SK-N-SH (cell line): ENCODE measurements around the gene PHYKPL. TPM values are rescaled to one million over a fixed set of nuclear protein-coding genes. Genes with fewer than 3 reads are reported as not detected.
A peak's percentile ranks its signal among the peaks of the same experiment; 100 is the strongest.

Source experiments
- CTCF ChIA-PET: fragments of 300-600, 350-600 bp; formaldehyde crosslinking; extraction: SDS; loops from one replicate; lab custom pipeline; 2021; lab: Yijun Ruan, JAX
- POLR2A ChIA-PET: fragments of 350-600 bp; sonication (Branson Sonifier 250); formaldehyde crosslinking; extraction: SDS; loops from one replicate; lab custom pipeline; 2020; ENCODE audit warnings: antibody characterized with exemption, inconsistent platforms; lab: Yijun Ruan, JAX
- DNase-seq: peaks from one replicate; pipeline ENCODE4 v3.0.0; 2012
- H2AFZ ChIP-seq: fragments of 200-600 bp; sonication (generic); 2 replicates; pipeline ENCODE4 v1.8.1; 2016; ENCODE audit warnings: antibody characterized with exemption, mild to moderate bottlenecking, low read depth
- H3F3A ChIP-seq: fragments of 200-600 bp; sonication (generic); replicated peaks from 2 replicates; pipeline ENCODE3; 2016; ENCODE audit warnings: antibody characterized with exemption, mild to moderate bottlenecking; ENCODE audit not compliant: insufficient read depth
- H3K27ac ChIP-seq, 2 experiments: fragments of 200-500 bp in 1 of 2; fragments of 200-600 bp in 1 of 2; sonication (Bioruptor generic) in 1 of 2; sonication (generic), shearing (Covaris generic) in 1 of 2; 2 replicates each; pipeline versions ENCODE4 v1.5.1 to v1.6.1; 2014 to 2016; ENCODE audit warnings: low read depth in 2 of 2, inconsistent platforms in 1 of 2, low read length in 1 of 2, mild to moderate bottlenecking in 1 of 2, mixed read lengths in 1 of 2
- H3K27me3 ChIP-seq: fragments of 200-600 bp; sonication (generic), shearing (Covaris generic); 2 replicates; pipeline ENCODE4 v1.6.1; 2016; ENCODE audit warnings: mixed run types; ENCODE audit not compliant: insufficient read depth
- H3K36me3 ChIP-seq, 2 experiments: fragments of 200-500 bp in 1 of 2; fragments of 200-600 bp in 1 of 2; sonication (Bioruptor generic) in 1 of 2; sonication (generic) in 1 of 2; replicated peaks in 1 of 2; 2 replicates each; pipeline versions ENCODE3 to v1.5.1; 2014 to 2016; ENCODE audit warnings: low read length in 1 of 2, mild to moderate bottlenecking in 1 of 2; ENCODE audit not compliant: insufficient read depth in 2 of 2, control insufficient read depth in 1 of 2
- H3K4me1 ChIP-seq, 2 experiments: fragments of 200-500 bp in 1 of 2; fragments of 200-600 bp in 1 of 2; sonication (Bioruptor generic) in 1 of 2; sonication (generic), shearing (Covaris generic) in 1 of 2; 2 replicates each; pipeline versions ENCODE4 v1.5.1 to v1.6.1; 2014 to 2016; ENCODE audit warnings: low read depth in 1 of 2, low read length in 1 of 2, mixed run types in 1 of 2; ENCODE audit not compliant: insufficient read depth in 2 of 2, control insufficient read depth in 1 of 2
- H3K4me2 ChIP-seq: fragments of 200-600 bp; sonication (generic), shearing (Covaris generic); 2 replicates; pipeline ENCODE4 v1.6.1; 2017; ENCODE audit warnings: mixed run types
- H3K4me3 ChIP-seq, 2 experiments: fragments of 200-500 bp in 1 of 2; fragments of 200-600 bp in 1 of 2; sonication (Bioruptor generic) in 1 of 2; sonication (generic), shearing (Covaris generic) in 1 of 2; 2 replicates each; pipeline versions ENCODE4 v1.5.1 to v1.8.1; 2014 to 2016; ENCODE audit warnings: low read depth in 2 of 2, inconsistent platforms in 1 of 2, low read length in 1 of 2, mild to moderate bottlenecking in 1 of 2, mixed read lengths in 1 of 2, moderate library complexity in 1 of 2
- H3K79me2 ChIP-seq: fragments of 200-600 bp; sonication (generic); 2 replicates; pipeline ENCODE4 v1.8.1; 2017; ENCODE audit warnings: mild to moderate bottlenecking; ENCODE audit not compliant: insufficient read depth
- H3K9ac ChIP-seq: fragments of 200-600 bp; sonication (generic); 2 replicates; pipeline ENCODE4 v1.6.1; 2017; ENCODE audit warnings: mixed run types
- H3K9me2 ChIP-seq: fragments of 200-600 bp; sonication (generic); 2 replicates; pipeline ENCODE4 v1.6.1; 2017; ENCODE audit warnings: mixed run types
- H3K9me3 ChIP-seq: fragments of 200-600 bp; sonication (generic); 2 replicates; pipeline ENCODE4 v1.6.1; 2017; ENCODE audit warnings: mixed run types, mild to moderate bottlenecking, moderate library complexity
- H4K20me1 ChIP-seq: fragments of 200-600 bp; sonication (generic); 2 replicates; pipeline ENCODE4 v1.6.1; 2017; ENCODE audit warnings: mild to moderate bottlenecking, mixed run types; ENCODE audit not compliant: insufficient read depth
- ELF1 ChIP-seq: IDR thresholded peaks from 2 replicates; pipeline ENCODE4 v1.4.0; 2012
- EZH2phosphoT487 ChIP-seq: fragments of 200-600 bp; sonication (generic); IDR thresholded peaks from 2 replicates; pipeline ENCODE4 v1.6.1; 2017; ENCODE audit warnings: low read depth, mixed run types, mild to moderate bottlenecking, antibody characterized with exemption, moderate library complexity, borderline replicate concordance
- FOSL2 ChIP-seq: IDR thresholded peaks from 2 replicates; pipeline ENCODE4 v1.4.0; 2012; ENCODE audit warnings: low read depth, mild to moderate bottlenecking, moderate library complexity, borderline replicate concordance
- FOXJ3 ChIP-seq: sonication (generic); formaldehyde crosslinking; IDR thresholded peaks from 2 replicates; pipeline ENCODE4 v1.5.1; 2020; ENCODE audit warnings: mild to moderate bottlenecking, missing genetic modification reagents
- GATA2 ChIP-seq: sonication (generic); formaldehyde crosslinking; IDR thresholded peaks from 2 replicates; pipeline ENCODE4 v1.5.0; 2020; ENCODE audit warnings: mild to moderate bottlenecking, missing genetic modification reagents
- POLR2AphosphoS5 ChIP-seq: IDR thresholded peaks from 2 replicates; pipeline ENCODE4 v1.6.1; 2012; ENCODE audit warnings: low read depth, low read length
- RFX5 ChIP-seq: IDR thresholded peaks from 2 replicates; pipeline ENCODE4 v1.6.1; 2012; ENCODE audit warnings: mild to moderate bottlenecking, improper control_type of control experiment, low read length
- TAF1 ChIP-seq: IDR thresholded peaks from 2 replicates; pipeline ENCODE4 v1.6.1; 2012; ENCODE audit warnings: low read depth, mild to moderate bottlenecking, low read length, moderate library complexity, borderline replicate concordance
- TEAD4 ChIP-seq: IDR thresholded peaks from 2 replicates; pipeline ENCODE4 v1.4.0; 2012; ENCODE audit warnings: mild to moderate bottlenecking, borderline replicate concordance; ENCODE audit not compliant: insufficient read depth
- WGBS: methylation state at CpG from one replicate; pipeline ENCODE4 v1.1.6; 2017; ENCODE audit warnings: low lambda C conversion rate; 5-methylcytosine and 5-hydroxymethylcytosine counted together
- polyA plus RNA-seq, 3 experiments: library from polyadenylated mRNA; depleted of rRNA; stranded (reverse); fragments of >200 nt; gene quantifications; 2 replicates each; pipeline ENCODE4 v1.2.3, GENCODE V29; 2012
- TF ChIP-seq, protein P1 (sequence below): fragments of 150-350 bp; IDR thresholded peaks from 2 replicates; pipeline ENCODE4 v1.6.1; 2017; ENCODE audit warnings: antibody characterized with exemption, low read length, low read depth, borderline replicate concordance
- TF ChIP-seq, protein P2 (sequence below): fragments of 200-600 bp; sonication (generic); IDR thresholded peaks from 2 replicates; pipeline ENCODE4 v1.6.1; 2017; ENCODE audit warnings: antibody characterized with exemption, mild to moderate bottlenecking, moderate library complexity
- TF ChIP-seq, protein P3 (sequence below): IDR thresholded peaks from 2 replicates; pipeline ENCODE4; 2012
- TF ChIP-seq, protein P4 (sequence below): IDR thresholded peaks from 2 replicates; pipeline ENCODE4 v1.4.0; 2012; ENCODE audit warnings: low read depth, borderline replicate concordance
- TF ChIP-seq, protein P5 (sequence below): IDR thresholded peaks from 2 replicates; pipeline ENCODE4 v1.4.0; 2012; ENCODE audit warnings: low read depth

The PHYKPL gene
- polyA plus RNA-seq, 1 of the 3 experiments (the other 2 are of a cell fraction), result 46.8 TPM

DNA sequence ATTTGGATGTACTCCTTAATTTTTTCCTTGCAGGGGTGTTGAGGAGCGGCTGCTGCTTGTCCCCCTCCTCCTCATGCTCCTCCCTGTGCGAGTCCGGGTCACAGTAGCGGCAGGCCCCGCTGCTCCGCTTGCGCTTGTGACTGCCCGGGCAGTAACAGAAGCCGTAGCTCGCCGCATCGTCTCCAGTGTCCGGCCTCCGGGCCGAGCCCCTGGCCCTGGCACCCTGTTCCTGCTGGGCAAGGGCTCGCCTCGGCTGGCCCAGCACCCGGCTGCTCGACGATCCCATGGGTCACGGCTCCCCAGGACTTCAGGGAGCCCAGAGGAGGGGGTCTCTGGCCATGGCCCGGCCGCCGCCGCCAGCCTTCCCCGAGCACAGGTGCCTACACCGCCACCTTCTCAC, 45.6 kb downstream of the PHYKPL start, which contains the start of gene GMCL2:
Gene GMCL2 (minus strand): TSS at position 358 of the 400 bp plus-strand sequence. CDS start 72 bp downstream, at position 286.
- Histone ChIP-seq H2AFZ (peak within 1 kb of the TSS; percentile 76; the same call in 1 of the 2 replicates), H3K4me1 (no peaks in the 10 kb centered on the region; a peak in 1 of 4 replicates), H3K27me3 (no peaks in the 10 kb centered on the region), H3K27ac (no peak within 1 kb of the TSS), H3K9me3 (no peaks in the 10 kb centered on the region), H3K4me3 (peak within 1 kb of the TSS in 1 of 2 experiments; percentile 21; a peak in 2 of 4 replicates), H4K20me1 (no peaks in the 10 kb centered on the region), H3K4me2 (no peak within 1 kb of the TSS; the same call in 1 of the 2 replicates), H3K79me2 (no peaks in the 10 kb centered on the region), H3F3A (no peaks in the 10 kb centered on the region), H3K9me2 (no peaks in the 10 kb centered on the region), H3K9ac (no peak within 1 kb of the TSS), H3K36me3 (no peaks in the 10 kb centered on the region)
- CTCF ChIA-PET, result interaction anchor here (0.6 to 3.9 kb wide), 3 partner anchors 9 to 481 kb away, joined by 3 to 18 read pairs (median 9); no protein-coding TSS in a partner anchor
- DNase-seq, result peak; percentile 75
- POLR2A ChIA-PET, result interaction anchor here (1.5 kb wide), 1 partner anchor 17 kb away, joined by 11 read pairs; the partner anchor contains the start of gene HNRNPAB
- 69% methylated on average over 12 of the region's 27 CpGs for WGBS
- TF ChIP-seq, protein P1, sequence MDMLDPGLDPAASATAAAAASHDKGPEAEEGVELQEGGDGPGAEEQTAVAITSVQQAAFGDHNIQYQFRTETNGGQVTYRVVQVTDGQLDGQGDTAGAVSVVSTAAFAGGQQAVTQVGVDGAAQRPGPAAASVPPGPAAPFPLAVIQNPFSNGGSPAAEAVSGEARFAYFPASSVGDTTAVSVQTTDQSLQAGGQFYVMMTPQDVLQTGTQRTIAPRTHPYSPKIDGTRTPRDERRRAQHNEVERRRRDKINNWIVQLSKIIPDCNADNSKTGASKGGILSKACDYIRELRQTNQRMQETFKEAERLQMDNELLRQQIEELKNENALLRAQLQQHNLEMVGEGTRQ, result no peak
- TF ChIP-seq TEAD4 (no peak), FOSL2 (no peak), GATA2 (CRISPR knock-in tag) (no peak), EZH2phosphoT487 (no peak), RFX5 (no peak), POLR2AphosphoS5 (no peak), FOXJ3 (CRISPR knock-in tag) (no peak), ELF1 (no peak), TAF1 (no peak)
- TF ChIP-seq, protein P2, sequence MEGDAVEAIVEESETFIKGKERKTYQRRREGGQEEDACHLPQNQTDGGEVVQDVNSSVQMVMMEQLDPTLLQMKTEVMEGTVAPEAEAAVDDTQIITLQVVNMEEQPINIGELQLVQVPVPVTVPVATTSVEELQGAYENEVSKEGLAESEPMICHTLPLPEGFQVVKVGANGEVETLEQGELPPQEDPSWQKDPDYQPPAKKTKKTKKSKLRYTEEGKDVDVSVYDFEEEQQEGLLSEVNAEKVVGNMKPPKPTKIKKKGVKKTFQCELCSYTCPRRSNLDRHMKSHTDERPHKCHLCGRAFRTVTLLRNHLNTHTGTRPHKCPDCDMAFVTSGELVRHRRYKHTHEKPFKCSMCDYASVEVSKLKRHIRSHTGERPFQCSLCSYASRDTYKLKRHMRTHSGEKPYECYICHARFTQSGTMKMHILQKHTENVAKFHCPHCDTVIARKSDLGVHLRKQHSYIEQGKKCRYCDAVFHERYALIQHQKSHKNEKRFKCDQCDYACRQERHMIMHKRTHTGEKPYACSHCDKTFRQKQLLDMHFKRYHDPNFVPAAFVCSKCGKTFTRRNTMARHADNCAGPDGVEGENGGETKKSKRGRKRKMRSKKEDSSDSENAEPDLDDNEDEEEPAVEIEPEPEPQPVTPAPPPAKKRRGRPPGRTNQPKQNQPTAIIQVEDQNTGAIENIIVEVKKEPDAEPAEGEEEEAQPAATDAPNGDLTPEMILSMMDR, result no peak
- TF ChIP-seq, protein P3, sequence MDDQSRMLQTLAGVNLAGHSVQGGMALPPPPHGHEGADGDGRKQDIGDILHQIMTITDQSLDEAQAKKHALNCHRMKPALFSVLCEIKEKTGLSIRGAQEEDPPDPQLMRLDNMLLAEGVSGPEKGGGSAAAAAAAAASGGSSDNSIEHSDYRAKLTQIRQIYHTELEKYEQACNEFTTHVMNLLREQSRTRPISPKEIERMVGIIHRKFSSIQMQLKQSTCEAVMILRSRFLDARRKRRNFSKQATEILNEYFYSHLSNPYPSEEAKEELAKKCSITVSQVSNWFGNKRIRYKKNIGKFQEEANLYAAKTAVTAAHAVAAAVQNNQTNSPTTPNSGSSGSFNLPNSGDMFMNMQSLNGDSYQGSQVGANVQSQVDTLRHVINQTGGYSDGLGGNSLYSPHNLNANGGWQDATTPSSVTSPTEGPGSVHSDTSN, result no peak
- TF ChIP-seq, protein P4, sequence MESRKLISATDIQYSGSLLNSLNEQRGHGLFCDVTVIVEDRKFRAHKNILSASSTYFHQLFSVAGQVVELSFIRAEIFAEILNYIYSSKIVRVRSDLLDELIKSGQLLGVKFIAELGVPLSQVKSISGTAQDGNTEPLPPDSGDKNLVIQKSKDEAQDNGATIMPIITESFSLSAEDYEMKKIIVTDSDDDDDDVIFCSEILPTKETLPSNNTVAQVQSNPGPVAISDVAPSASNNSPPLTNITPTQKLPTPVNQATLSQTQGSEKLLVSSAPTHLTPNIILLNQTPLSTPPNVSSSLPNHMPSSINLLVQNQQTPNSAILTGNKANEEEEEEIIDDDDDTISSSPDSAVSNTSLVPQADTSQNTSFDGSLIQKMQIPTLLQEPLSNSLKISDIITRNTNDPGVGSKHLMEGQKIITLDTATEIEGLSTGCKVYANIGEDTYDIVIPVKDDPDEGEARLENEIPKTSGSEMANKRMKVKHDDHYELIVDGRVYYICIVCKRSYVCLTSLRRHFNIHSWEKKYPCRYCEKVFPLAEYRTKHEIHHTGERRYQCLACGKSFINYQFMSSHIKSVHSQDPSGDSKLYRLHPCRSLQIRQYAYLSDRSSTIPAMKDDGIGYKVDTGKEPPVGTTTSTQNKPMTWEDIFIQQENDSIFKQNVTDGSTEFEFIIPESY, result no peak
- TF ChIP-seq, protein P5, sequence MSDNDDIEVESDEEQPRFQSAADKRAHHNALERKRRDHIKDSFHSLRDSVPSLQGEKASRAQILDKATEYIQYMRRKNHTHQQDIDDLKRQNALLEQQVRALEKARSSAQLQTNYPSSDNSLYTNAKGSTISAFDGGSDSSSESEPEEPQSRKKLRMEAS, result no peak
